Liver (tissue), 9 donors: Measurements from ENCODE around the gene NEK1. TPM values are rescaled to one million over a fixed set of nuclear protein-coding genes. Genes with fewer than 3 reads are reported as not detected.
A peak's percentile ranks its signal among the peaks of the same experiment; 100 is the strongest.
"Not testable (repeated sequence)": the region's sequence is repeated elsewhere in the genome, so short reads cannot be mapped to it uniquely, and the experiment has no call there.

Experiments
- DNase-seq: peaks from one replicate; pipeline ENCODE4 v3.0.0-alpha.2; 2017; ENCODE audit warnings: low spot score
- H3K27ac ChIP-seq, 2 donors: one replicate each; pipeline ENCODE4 v1.7.0; 2013; ENCODE audit warnings: inconsistent platforms in 2 of 2, low read length in 2 of 2, control low read depth in 1 of 2, low read depth in 1 of 2, mild to moderate bottlenecking in 1 of 2
- H3K27me3 ChIP-seq, 4 donors: one replicate each; pipeline versions ENCODE4 v1.6.1 to v1.7.0; 2013; ENCODE audit warnings: low read length in 3 of 4, inconsistent platforms in 1 of 4, mild to moderate bottlenecking in 1 of 4, moderate library complexity in 1 of 4; ENCODE audit not compliant: control insufficient read depth in 4 of 4, insufficient read depth in 4 of 4
- H3K36me3 ChIP-seq, 4 donors: one replicate each; pipeline versions ENCODE4 v1.6.1 to v1.7.0; 2013; ENCODE audit warnings: low read length in 3 of 4, mild to moderate bottlenecking in 3 of 4, low read depth in 1 of 4, moderate library complexity in 1 of 4; ENCODE audit not compliant: control insufficient read depth in 4 of 4, insufficient read depth in 3 of 4
- H3K4me1 ChIP-seq, 4 donors: one replicate each; pipeline versions ENCODE4 v1.6.1 to v1.7.0; 2013; ENCODE audit warnings: low read length in 3 of 4, mild to moderate bottlenecking in 3 of 4, moderate library complexity in 1 of 4; ENCODE audit not compliant: control insufficient read depth in 4 of 4, insufficient read depth in 4 of 4
- H3K4me3 ChIP-seq, 3 donors: one replicate each; pipeline versions ENCODE4 v1.6.1 to v1.7.0; 2013; ENCODE audit warnings: low read length in 3 of 3, control low read depth in 1 of 3, low read depth in 1 of 3, mild to moderate bottlenecking in 1 of 3
- H3K9ac ChIP-seq, 2 donors: one replicate each; pipeline ENCODE4 v1.7.0; 2013; ENCODE audit warnings: low read length in 2 of 2, mild to moderate bottlenecking in 2 of 2, moderate library complexity in 2 of 2, control low read depth in 1 of 2, low read depth in 1 of 2
- H3K9me3 ChIP-seq, 4 donors: one replicate each; pipeline versions ENCODE4 v1.6.1 to v1.7.0; 2013; ENCODE audit warnings: low read length in 3 of 4; ENCODE audit not compliant: control insufficient read depth in 4 of 4
- EGR1 ChIP-seq, 2 donors: IDR thresholded peaks; 2 replicates each; pipeline ENCODE4 v1.6.1; 2016 to 2018; ENCODE audit warnings: antibody characterized with exemption in 2 of 2, low read depth in 2 of 2
- FOXA2 ChIP-seq: IDR thresholded peaks from 2 replicates; pipeline ENCODE4 v1.6.1; 2016; ENCODE audit warnings: antibody characterized with exemption
- GABPA ChIP-seq, 2 donors: IDR thresholded peaks in 1 of 2; conservative IDR thresholded peaks in 1 of 2; 2 replicates each; pipeline ENCODE4 v1.6.1; 2016; ENCODE audit warnings: antibody characterized with exemption in 2 of 2, mild to moderate bottlenecking in 1 of 2, moderate library complexity in 1 of 2
- HNF4G ChIP-seq: IDR thresholded peaks from 2 replicates; pipeline ENCODE4 v1.6.1; 2016; ENCODE audit warnings: antibody characterized with exemption
- JUND ChIP-seq, 2 donors: IDR thresholded peaks; 2 replicates each; pipeline ENCODE4 v1.6.1; 2016; ENCODE audit warnings: antibody characterized with exemption in 2 of 2
- MAX ChIP-seq: IDR thresholded peaks from 2 replicates; pipeline ENCODE4 v1.6.1; 2016; ENCODE audit warnings: antibody characterized with exemption
- NR2F2 ChIP-seq: IDR thresholded peaks from 2 replicates; pipeline ENCODE4 v1.6.1; 2016; ENCODE audit warnings: antibody characterized with exemption
- RAD21 ChIP-seq, 2 donors: IDR thresholded peaks; 2 replicates each; pipeline ENCODE4 v1.6.1; 2016; ENCODE audit warnings: antibody characterized with exemption in 2 of 2, mild to moderate bottlenecking in 2 of 2
- RXRA ChIP-seq, 2 donors: IDR thresholded peaks; 2 replicates each; pipeline ENCODE4 v1.6.1; 2017 to 2018; ENCODE audit warnings: antibody characterized with exemption in 2 of 2, mild to moderate bottlenecking in 1 of 2
- TAF1 ChIP-seq: conservative IDR thresholded peaks from 2 replicates; pipeline ENCODE4 v1.6.1; 2016; ENCODE audit warnings: antibody characterized with exemption, mild to moderate bottlenecking
- ZBTB33 ChIP-seq: IDR thresholded peaks from 2 replicates; pipeline ENCODE4 v1.6.1; 2016; ENCODE audit warnings: antibody characterized with exemption
- WGBS: extraction: QIAGEN DNeasy Blood & Tissue Kit; methylation state at CpG from one replicate; pipeline ENCODE4 v1.1.7; 2013; 5-methylcytosine and 5-hydroxymethylcytosine counted together
- polyA plus RNA-seq, 2 donors: library from polyadenylated mRNA; stranded (reverse) in 1 of 2; unstranded in 1 of 2; fragments of 200-250 nt in 1 of 2; fragments of >200 nt in 1 of 2; fragmentation: Nextera tagmentation in 1 of 2; extraction: Ambion mirVana in 1 of 2; gene quantifications; one replicate each; pipeline versions ENCODE4 v1.2.1 to v1.2.3, GENCODE V29; 2013 to 2015
- total RNA-seq, 2 donors: library from RNA; depleted of rRNA; stranded (reverse); fragments of >200 nt; gene quantifications; one replicate each; pipeline ENCODE4 v1.2.3, GENCODE V29; 2014
- donor health status: healthy.
- donor health status: healthy.
- donor health status: healthy.
- donor health status: healthy.
- donor health status: healthy.

The NEK1 gene
- total and polyA plus RNA-seq, 4 donors: 1.8 to 10.2 (median 5.3) TPM

- TF ChIP-seq MAX: no peak
Measured at GRCh38 chr4:169565606-169566005, 46.8 kb downstream of the NEK1 start (continued).

DNA sequence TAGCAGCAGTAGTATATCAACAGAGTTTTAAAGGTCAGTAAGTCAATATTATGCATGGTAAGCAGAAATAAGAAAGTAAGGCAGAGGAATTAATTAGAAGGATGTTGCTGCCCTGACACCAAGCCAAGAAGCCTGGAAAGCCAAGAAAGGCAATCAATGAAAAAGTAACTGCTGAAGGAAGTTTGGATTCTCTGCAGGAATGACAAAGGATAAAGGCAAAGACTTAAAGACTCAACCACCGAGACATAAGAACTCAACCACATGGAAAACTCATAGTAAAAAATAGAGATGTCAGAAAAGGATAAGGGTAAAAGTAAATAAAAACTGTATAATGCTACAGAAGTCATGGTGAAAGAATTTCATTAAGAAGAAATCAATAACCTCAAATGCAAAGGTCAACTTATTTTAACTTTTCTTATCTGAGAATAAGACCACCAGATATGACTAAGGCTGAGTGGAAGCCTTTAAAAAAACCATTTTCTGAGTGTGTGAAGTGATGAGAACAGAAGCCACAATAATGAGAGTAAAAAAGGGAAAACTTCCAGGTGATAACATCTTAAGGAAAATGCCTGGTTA lies 55.2 kb downstream of the NEK1 start:
- 81% methylated on average over 1 of the region's 1 CpG for WGBS

GRCh38 chr4:169546548-169546947 lies 65.8 kb downstream of the NEK1 start:
- H3K9me3 ChIP-seq, H3K36me3 ChIP-seq, H3K4me1 ChIP-seq, H3K4me3 ChIP-seq, DNase-seq, H3K27me3 ChIP-seq, H3K9ac ChIP-seq, H3K27ac ChIP-seq: not testable (repeated sequence)
- WGBS: 71% methylated on average over 4 of the region's 4 CpGs

More for the DNA sequence above, 55.2 kb downstream of the NEK1 start:
- Histone ChIP-seq H3K27me3 (no peaks in the 10 kb centered on the region), H3K36me3 (peaks cover 0 to 19% (median 14%) of the 10 kb centered on the region in 4 donors), H3K4me3 (no peak overlapping the region), H3K9ac (no peak overlapping the region), H3K4me1 (no peaks in the 10 kb centered on the region), H3K9me3 (peaks cover 0 to 8% (median 0%) of the 10 kb centered on the region in 4 donors), H3K27ac (no peak overlapping the region)
- TF ChIP-seq NR2F2: peak; percentile 19
- no peak for TF ChIP-seq RAD21 (IDR thresholded peaks at IDR 0.05)
- DNase-seq: no peak

DNA sequence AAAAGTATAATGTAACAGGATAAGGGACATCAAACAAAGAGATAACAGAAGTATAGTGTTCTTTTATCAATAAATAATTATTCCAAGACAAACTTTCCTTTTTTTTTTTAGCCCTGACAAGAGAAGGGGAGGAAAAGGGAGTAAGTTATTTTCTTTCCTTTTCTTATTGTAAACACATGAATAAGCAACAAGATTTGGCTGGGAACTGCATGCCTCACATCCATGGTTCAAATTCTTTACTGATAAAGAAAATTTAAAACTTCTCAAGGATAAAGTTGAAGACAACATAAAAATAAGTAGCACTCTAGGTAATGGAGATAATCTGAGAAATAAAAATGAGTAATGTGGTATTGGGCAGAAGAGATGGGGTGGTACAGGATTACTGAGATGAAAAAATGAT lies 71.6 kb downstream of the NEK1 start:
- no peak overlapping the region for H3K4me3 ChIP-seq
- TF ChIP-seq JUND (IDR thresholded peaks at IDR 0.05) (no peak), RXRA (IDR thresholded peaks at IDR 0.05) (no peak), MAX (no peak), EGR1 (IDR thresholded peaks at IDR 0.05; ENCODE audit: low read depth in 2 of 2) (no peak), ZBTB33 (no peak), FOXA2 (no peak), GABPA (IDR thresholded peaks at IDR 0.05 in 1 of 2, conservative IDR thresholded peaks at IDR 0.05 in 1 of 2) (no peak), HNF4G (no peak), TAF1 (no peak), NR2F2 (no peak)
- no peak for DNase-seq
- H3K9me3 ChIP-seq: peaks cover 0 to 3% (median under 1%) of the 10 kb centered on the region in 4 donors
- H3K27ac ChIP-seq: no peak overlapping the region
- no peak overlapping the region for H3K9ac ChIP-seq
- H3K27me3 ChIP-seq: no peaks in the 10 kb centered on the region
- H3K4me1 ChIP-seq: no peaks in the 10 kb centered on the region
- H3K36me3 ChIP-seq: peaks cover 0 to 2% (median 0%) of the 10 kb centered on the region in 4 donors
